HG02588 (cell line): Measurements from ENCODE around the gene ZNF423.
"Not testable (repeated sequence)": the region's sequence is repeated elsewhere in the genome, so short reads cannot be mapped to it uniquely, and the experiment has no call there.

Experiments
- ATAC-seq: cut with Tn5 transposase; IDR thresholded peaks from one replicate; pipeline ENCODE4 v1.9.1; 2021; ENCODE audit warnings: mild to moderate bottlenecking, moderate library complexity; ENCODE audit not compliant: unreplicated experiment

Gene ZNF423

DNA sequence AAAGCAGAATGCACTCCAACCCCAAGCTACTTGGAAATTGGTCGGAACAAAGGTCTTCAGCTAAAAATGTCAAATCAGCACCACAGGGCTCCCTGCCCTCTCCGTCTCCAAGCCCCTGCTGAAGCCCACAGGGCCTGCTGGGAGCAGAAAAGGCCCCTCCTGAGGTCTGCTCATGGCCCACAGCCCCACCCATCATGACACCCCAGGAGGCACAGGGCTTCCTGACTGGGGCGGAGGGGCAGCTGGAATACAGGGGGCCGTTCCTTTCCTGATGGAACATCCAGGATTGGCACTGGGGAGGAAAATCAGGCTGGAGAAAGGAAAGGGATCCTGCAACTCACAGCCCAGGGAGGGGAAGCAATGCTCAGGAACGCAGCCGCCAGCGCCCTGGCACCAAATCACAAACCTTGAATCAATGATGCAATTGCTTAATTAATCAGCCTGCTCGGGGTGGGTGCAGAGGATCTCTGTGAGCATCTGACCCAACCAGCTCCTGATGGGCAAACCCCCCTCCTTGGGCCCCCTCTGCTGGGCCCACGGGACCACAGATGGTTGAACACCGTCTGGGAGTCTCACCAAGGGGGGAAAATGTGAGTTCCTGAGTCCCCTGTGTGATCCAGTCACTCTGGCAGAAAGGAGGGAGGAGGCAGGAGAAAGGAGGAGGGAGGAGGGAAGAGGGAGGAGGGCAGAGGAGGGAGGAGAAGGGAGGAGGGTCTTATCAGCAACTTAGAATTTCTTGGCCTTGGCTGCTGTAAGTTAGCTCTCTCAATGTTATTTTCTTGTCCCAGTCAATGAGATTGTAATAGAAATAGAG lies 155.5 kb downstream of the ZNF423 start:
- no peak for ATAC-seq

DNA sequence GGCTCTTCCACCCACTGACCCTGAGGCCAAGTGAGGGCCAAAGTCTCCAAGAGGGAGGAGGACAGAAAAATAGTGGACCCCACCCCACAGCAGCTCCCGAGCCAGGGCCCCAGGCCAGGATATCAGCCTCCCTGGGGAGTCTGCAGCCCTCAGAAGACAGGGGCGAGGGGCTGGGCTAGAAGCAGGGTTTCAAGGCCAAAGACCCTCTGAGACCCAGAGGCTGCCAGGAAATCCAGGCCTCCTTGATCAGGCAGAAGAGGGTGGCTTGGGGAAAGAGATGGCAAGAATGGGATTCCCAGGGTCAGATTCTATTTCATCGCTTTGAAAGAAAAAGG lies 156.1 kb downstream of the ZNF423 start:
- no peak for ATAC-seq

GRCh38 chr16:49698931-49699840 lies 156.7 kb downstream of the ZNF423 start:
- ATAC-seq = no peak

GRCh38 chr16:49698453-49698815 lies 157.5 kb downstream of the ZNF423 start:
- ATAC-seq = no peak

DNA sequence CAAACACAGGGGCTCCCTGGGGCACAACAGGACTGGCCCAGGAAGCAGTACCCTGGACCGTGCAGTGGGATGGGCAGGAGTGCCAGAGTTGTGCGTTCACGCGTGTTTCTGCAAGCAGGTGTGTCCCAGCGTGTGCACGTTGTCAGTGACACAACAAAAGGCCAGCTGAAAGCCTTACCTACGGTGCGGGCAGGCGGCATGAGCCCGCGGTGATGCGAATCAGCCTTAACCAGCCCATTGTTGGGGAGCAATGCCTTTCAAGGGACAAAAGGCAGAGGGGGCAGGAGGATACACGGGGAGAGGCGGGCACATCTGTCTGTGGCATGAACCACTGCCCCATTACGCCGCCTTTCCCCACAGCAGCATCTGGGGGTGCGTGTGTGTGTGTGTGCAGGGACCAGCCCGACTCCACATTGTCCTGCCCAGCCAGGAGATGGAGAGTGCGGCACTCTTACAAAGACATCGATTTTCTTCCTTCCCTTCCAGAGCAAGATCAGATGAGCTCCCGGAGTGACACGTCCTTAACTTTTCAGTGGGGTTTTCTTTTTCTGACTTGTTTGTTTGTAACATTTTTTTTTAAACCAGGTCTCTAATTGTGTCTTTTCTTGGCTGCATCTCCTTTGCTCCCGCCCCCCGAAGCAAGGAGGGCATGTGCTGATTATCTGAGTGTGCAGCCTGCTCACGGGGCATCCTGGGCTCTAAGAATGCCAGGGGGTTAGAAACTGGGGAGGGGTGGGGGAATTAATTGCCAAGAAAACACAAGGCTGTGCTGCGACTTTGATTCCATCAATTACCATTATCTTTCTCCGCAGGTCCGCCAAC lies 158.1 kb downstream of the ZNF423 start:
- ATAC-seq = no peak

- no peak for ATAC-seq
These were observed 159.4 kb downstream of the ZNF423 start for GRCh38 chr16:49696414-49697101.

GRCh38 chr16:49695782-49696413 lies 160.0 kb downstream of the ZNF423 start:
- no peak for ATAC-seq

DNA sequence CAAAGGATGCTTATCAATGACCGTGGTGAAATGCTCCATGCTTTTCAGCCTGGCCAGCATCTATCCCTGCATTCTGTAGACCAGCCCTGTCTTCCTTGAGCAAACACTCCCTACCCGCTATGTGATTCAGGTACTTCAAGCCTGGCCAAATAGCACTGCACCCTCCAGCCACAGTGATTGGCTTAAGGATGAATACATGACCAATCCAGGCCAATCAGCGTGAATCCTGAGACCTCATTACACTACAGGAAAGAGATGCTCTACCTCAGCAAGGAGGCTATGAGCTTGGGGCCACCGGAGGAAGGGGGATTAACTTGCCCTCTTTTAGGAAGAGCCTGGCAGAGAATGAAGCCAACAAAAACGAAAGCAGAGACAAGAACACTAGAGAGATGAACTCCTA lies 162.5 kb downstream of the ZNF423 start:
- ATAC-seq = no peak

DNA sequence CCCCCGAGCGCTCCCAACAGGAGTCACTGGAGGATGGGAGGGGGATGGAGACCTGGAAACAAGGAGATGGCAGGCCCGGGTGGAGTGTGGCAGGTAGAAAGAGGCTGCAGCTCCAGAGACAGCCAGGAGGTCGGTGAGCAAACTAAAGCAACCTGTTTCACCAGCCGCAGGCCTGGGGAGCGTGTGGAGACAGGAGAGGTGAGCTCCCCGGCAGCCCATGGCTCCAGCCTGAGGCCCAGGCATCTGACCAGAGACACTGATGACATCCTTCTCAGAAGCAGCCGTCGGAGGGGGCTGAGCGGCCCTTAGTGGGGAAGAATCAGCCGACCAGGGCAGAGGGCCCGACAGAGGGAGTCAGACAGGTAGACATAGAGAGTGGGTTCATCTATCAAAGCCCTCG lies 165.1 kb downstream of the ZNF423 start:
- no peak for ATAC-seq

GRCh38 chr16:49688036-49688697 lies 167.7 kb downstream of the ZNF423 start:
- ATAC-seq = no peak

GRCh38 chr16:49687476-49688002 lies 168.4 kb downstream of the ZNF423 start:
- ATAC-seq = no peak

GRCh38 chr16:49684696-49685095 lies 171.2 kb downstream of the ZNF423 start:
- ATAC-seq = no peak

GRCh38 chr16:49682577-49683165 lies 173.2 kb downstream of the ZNF423 start:
- ATAC-seq = no peak

- ATAC-seq = no peak
These were observed 174.6 kb downstream of the ZNF423 start for GRCh38 chr16:49681217-49681883.

- no peak for ATAC-seq
These were observed 176.8 kb downstream of the ZNF423 start for GRCh38 chr16:49679095-49679494.

DNA sequence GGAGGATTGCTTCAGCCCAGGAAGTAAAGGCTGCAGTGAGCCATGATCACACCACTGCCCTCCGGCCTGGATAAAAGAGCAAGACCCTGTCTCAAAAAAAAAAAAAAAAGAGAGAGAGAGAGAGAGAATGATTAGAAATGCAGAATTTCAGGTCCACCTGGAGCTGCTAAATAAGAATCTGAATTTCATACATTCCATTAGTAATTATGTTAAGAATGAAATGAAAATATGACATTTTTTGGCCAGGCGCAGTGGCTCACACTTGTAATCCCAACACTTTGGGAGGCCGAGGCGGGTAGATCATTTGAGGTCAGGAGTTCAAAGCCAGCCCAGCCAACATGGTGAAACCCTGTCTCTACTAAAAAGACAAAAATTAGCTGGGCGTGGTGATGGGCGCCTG lies 178.3 kb downstream of the ZNF423 start:
- not testable (repeated sequence) for ATAC-seq

DNA sequence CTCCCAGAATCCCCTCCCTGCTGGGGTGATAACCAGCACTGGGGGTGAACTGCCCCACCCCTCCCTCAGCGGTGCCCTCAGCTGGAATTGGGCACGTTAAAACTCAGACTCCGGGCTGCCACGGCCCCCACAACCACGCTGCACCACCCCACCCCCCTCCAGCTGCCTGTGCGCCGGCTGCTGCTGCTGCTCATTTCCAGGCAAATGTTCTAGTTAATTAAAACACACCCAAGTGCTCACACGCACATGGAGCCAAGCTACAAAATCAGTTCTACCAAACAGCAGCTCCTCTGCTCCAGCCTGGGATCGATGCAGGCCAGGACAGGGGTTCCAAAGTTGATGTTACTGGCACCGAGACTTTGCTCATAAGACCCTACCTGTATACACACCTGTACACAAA lies 180.5 kb downstream of the ZNF423 start:
- ATAC-seq = no peak

DNA sequence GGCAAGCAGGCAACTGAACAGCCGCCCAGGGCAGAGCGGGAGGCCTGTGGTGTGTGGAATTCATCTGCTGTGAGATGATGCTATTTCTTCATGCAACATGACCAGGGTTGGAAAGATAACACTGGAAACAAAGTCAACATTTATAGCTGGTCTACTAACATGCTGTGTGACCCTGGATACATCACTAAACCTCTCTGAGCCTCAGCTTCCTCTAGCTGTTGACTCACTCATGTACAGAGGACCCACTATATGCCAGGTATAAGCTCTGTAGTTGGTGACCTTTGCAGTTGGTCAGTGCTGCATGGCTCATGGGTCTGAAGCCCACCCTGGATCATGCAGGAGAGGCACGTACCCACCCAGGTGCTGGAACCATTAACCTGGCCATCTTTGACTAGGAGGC lies 180.9 kb downstream of the ZNF423 start:
- ATAC-seq = no peak
